Colonic mucosa (tissue), 4 donors: ENCODE measurements around the gene NOP9. TPM values are rescaled to one million over a fixed set of nuclear protein-coding genes. Genes with fewer than 3 reads are reported as not detected.

ENCODE experiments used
- DNase-seq: peaks from one replicate; pipeline ENCODE4 v3.0.0-alpha.2; 2020
- H3K27ac ChIP-seq: fragments of 200-600 bp; one replicate; pipeline ENCODE4 v1.8.0; 2021
- H3K27me3 ChIP-seq: fragments of 200-600 bp; one replicate; pipeline ENCODE4 v1.8.0; 2021
- H3K36me3 ChIP-seq: fragments of 200-600 bp; one replicate; pipeline ENCODE4 v1.8.0; 2021
- H3K4me1 ChIP-seq: fragments of 200-600 bp; one replicate; pipeline ENCODE4 v1.8.0; 2021; ENCODE audit warnings: mild to moderate bottlenecking
- H3K4me3 ChIP-seq: fragments of 200-600 bp; one replicate; pipeline ENCODE4 v1.8.0; 2021
- H3K9ac ChIP-seq, 2 donors: one replicate each; pipeline ENCODE4 v1.7.0; 2013; ENCODE audit warnings: control low read depth in 2 of 2, low read depth in 2 of 2, low read length in 2 of 2
- H3K9me3 ChIP-seq: fragments of 200-600 bp; one replicate; pipeline ENCODE4 v1.8.0; 2021
- CTCF ChIP-seq: fragments of 200-600 bp; IDR thresholded peaks from one replicate; pipeline ENCODE4 v1.8.0; 2022; ENCODE audit warnings: antibody characterized with exemption, mild to moderate bottlenecking
- intact Hi-C: fragments of 100-400 bp; cut with DNase I; formaldehyde crosslinking; loops from one replicate; pipeline ENCODE4 v1.14.1; 2022
- total RNA-seq, 2 donors: library from RNA; stranded (reverse); fragmentation: NEBNext Ultra II Directional in 1 of 2; extraction: Animal tissue kit (Norgen Biotek cat#: 25700) in 1 of 2; gene quantifications; one replicate each; pipeline ENCODE4 v1.2.1, GENCODE V29; 2021
- donor health status: healthy.
- donor health status: DM: no; HTN: no; CAD: no.
- donor health status: DM: no; HTN: no; CAD: no.

NOP9 gene
- total RNA-seq, 2 donors from 2014 or later: 23.8 to 49.8 TPM

GRCh38 chr14:24343795-24344660, 44.4 kb downstream of the NOP9 start:
- no peaks in the 10 kb centered on the region for H3K27me3 ChIP-seq
- H3K9me3 ChIP-seq: no peaks in the 10 kb centered on the region
- intact Hi-C loops: no loop called here
- H3K27ac ChIP-seq: no peak overlapping the region
- no peak for DNase-seq
- H3K4me3 ChIP-seq: no peak overlapping the region
- H3K9ac ChIP-seq: no peak overlapping the region
- no peak for TF ChIP-seq CTCF
- H3K4me1 ChIP-seq: peaks cover 2% of the 10 kb centered on the region
- H3K36me3 ChIP-seq: no peaks in the 10 kb centered on the region

GRCh38 chr14:24347134-24347533, 47.5 kb downstream of the NOP9 start:
- no peak overlapping the region for H3K4me3 ChIP-seq
- intact Hi-C loops: no loop called here
- H3K27ac ChIP-seq: no peak overlapping the region
- H3K9ac ChIP-seq: no peak overlapping the region
- DNase-seq: no peak
- no peaks in the 10 kb centered on the region for H3K9me3 ChIP-seq
- no peak for TF ChIP-seq CTCF
- no peaks in the 10 kb centered on the region for H3K36me3 ChIP-seq
- H3K4me1 ChIP-seq: no peaks in the 10 kb centered on the region
- H3K27me3 ChIP-seq: no peaks in the 10 kb centered on the region

GRCh38 chr14:24348186-24348585, 48.5 kb downstream of the NOP9 start:
- H3K27ac ChIP-seq: no peak overlapping the region
- no peaks in the 10 kb centered on the region for H3K4me1 ChIP-seq
- TF ChIP-seq CTCF: no peak
- H3K4me3 ChIP-seq: no peak overlapping the region
- H3K36me3 ChIP-seq: no peaks in the 10 kb centered on the region
- DNase-seq: no peak
- H3K9me3 ChIP-seq: no peaks in the 10 kb centered on the region
- H3K27me3 ChIP-seq: no peaks in the 10 kb centered on the region
- intact Hi-C loops: no loop called here
- H3K9ac ChIP-seq: no peak overlapping the region

GRCh38 chr14:24349742-24350141, 50.1 kb downstream of the NOP9 start:
- H3K36me3 ChIP-seq: no peaks in the 10 kb centered on the region
- H3K9me3 ChIP-seq: no peaks in the 10 kb centered on the region
- no peaks in the 10 kb centered on the region for H3K27me3 ChIP-seq
- H3K4me1 ChIP-seq: no peaks in the 10 kb centered on the region
- TF ChIP-seq CTCF: no peak
- H3K27ac ChIP-seq: no peak overlapping the region
- no peak for DNase-seq
- intact Hi-C loops: no loop called here
- no peak overlapping the region for H3K4me3 ChIP-seq
- H3K9ac ChIP-seq: no peak overlapping the region

GRCh38 chr14:24351517-24351916, 51.9 kb downstream of the NOP9 start:
- Histone ChIP-seq H3K9me3 (no peaks in the 10 kb centered on the region), H3K27ac (no peak overlapping the region), H3K36me3 (no peaks in the 10 kb centered on the region), H3K9ac (no peak overlapping the region), H3K4me3 (no peak overlapping the region), H3K4me1 (no peaks in the 10 kb centered on the region), H3K27me3 (no peaks in the 10 kb centered on the region)
- TF ChIP-seq CTCF: no peak
- intact Hi-C loops: no loop called here
- DNase-seq: no peak
